ENCODE measurements around the gene CYREN. TPM values are rescaled to one million over a fixed set of nuclear protein-coding genes. Genes with fewer than 3 reads are reported as not detected.

Gene CYREN
- total RNA-seq, 1 donor from 2014 or later = 33.3 TPM

GRCh38 chr7:135151132-135151531 is 19.4 kb downstream of the CYREN start:
- no peak for TF ChIP-seq CTCF (IDR thresholded peaks at IDR 0.05; ENCODE audit: partially characterized antibody, unreplicated experiment)
- peaks cover 2% of the 10 kb centered on the region for H3K9me3 Mint-ChIP-seq (ENCODE audit: unreplicated experiment)
- H3K4me1 Mint-ChIP-seq (ENCODE audit: low read depth, unreplicated experiment) = no peaks in the 10 kb centered on the region
- no peak overlapping the region for H3K27ac Mint-ChIP-seq (ENCODE audit: unreplicated experiment)
- H3K27me3 Mint-ChIP-seq (ENCODE audit: unreplicated experiment) = no peaks in the 10 kb centered on the region
- H3K36me3 Mint-ChIP-seq (ENCODE audit: unreplicated experiment) = peaks cover 26% of the 10 kb centered on the region
- no peak overlapping the region for H3K4me3 Mint-ChIP-seq (ENCODE audit: unreplicated experiment)
- no peak for DNase-seq

DNA sequence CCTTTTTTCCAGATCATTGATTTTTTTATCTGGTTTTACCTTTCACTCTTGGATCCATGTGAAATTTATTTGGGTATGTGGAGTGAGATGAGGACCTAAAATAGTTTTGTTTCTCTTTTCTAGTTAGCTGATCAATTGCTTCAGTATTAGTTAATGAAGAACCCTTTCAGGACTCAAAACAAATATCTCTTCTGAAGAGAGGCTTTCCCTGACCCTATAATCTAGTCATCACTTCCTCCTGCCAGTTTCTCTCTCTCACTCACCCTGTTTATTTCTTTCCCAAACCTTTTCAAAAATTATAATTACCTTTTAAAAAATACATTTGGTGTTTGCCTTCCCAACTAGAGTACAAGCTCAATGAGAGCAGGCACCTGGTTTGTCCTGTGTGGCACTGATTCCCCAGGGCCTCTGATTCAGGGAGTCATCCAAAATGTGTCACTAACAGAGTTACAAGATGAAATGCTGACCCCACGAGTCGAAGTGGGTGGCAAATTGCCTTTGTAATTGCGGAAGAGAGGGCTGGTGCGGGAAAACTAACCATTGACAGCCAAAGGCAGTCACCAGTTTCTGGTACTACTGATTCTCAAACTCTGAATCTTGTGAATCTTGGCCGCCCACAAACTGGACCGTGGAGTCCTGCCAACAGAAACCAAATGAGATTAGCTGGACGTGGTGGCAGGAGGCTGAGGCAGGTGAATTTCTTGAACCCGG is 20.3 kb downstream of the CYREN start:
- DNase-seq = no peak
- no peaks in the 10 kb centered on the region for H3K4me1 Mint-ChIP-seq (ENCODE audit: low read depth, unreplicated experiment)
- no peak overlapping the region for H3K27ac Mint-ChIP-seq (ENCODE audit: unreplicated experiment)
- H3K4me3 Mint-ChIP-seq (ENCODE audit: unreplicated experiment) = no peak overlapping the region
- H3K27me3 Mint-ChIP-seq (ENCODE audit: unreplicated experiment) = no peaks in the 10 kb centered on the region
- H3K36me3 Mint-ChIP-seq (ENCODE audit: unreplicated experiment) = peaks cover 18% of the 10 kb centered on the region
- no peaks in the 10 kb centered on the region for H3K9me3 Mint-ChIP-seq (ENCODE audit: unreplicated experiment)
- no peak for TF ChIP-seq CTCF (IDR thresholded peaks at IDR 0.05; ENCODE audit: partially characterized antibody, unreplicated experiment)

GRCh38 chr7:135147899-135148721 is 22.4 kb downstream of the CYREN start, which contains the start of gene TMEM140:
Gene TMEM140, plus strand, starts transcription at chr7:135148072. Its CDS starts 16,370 bp downstream, at chr7:135164442.
- no peaks in the 10 kb centered on the region for H3K27me3 Mint-ChIP-seq (ENCODE audit: unreplicated experiment)
- no peak for TF ChIP-seq CTCF (IDR thresholded peaks at IDR 0.05; ENCODE audit: partially characterized antibody, unreplicated experiment)
- H3K36me3 Mint-ChIP-seq (ENCODE audit: unreplicated experiment) = no peaks in the 10 kb centered on the region
- H3K4me3 Mint-ChIP-seq (ENCODE audit: unreplicated experiment) = no peak within 1 kb of the TSS
- H3K9me3 Mint-ChIP-seq (ENCODE audit: unreplicated experiment) = no peaks in the 10 kb centered on the region
- no peaks in the 10 kb centered on the region for H3K4me1 Mint-ChIP-seq (ENCODE audit: low read depth, unreplicated experiment)
- DNase-seq = no peak
- no peak within 1 kb of the TSS for H3K27ac Mint-ChIP-seq (ENCODE audit: unreplicated experiment)

GRCh38 chr7:135147341-135147898 is 23.1 kb downstream of the CYREN start:
- Mint-ChIP-seq H3K4me3 (ENCODE audit: unreplicated experiment) (no peak overlapping the region), H3K27ac (ENCODE audit: unreplicated experiment) (no peak overlapping the region), H3K27me3 (ENCODE audit: unreplicated experiment) (no peaks in the 10 kb centered on the region), H3K36me3 (ENCODE audit: unreplicated experiment) (no peaks in the 10 kb centered on the region), H3K9me3 (ENCODE audit: unreplicated experiment) (no peaks in the 10 kb centered on the region), H3K4me1 (ENCODE audit: low read depth, unreplicated experiment) (no peaks in the 10 kb centered on the region)
- no peak for DNase-seq
- no peak for TF ChIP-seq CTCF (IDR thresholded peaks at IDR 0.05; ENCODE audit: partially characterized antibody, unreplicated experiment)
